Measurements from ENCODE around the gene IGSF21. TPM values are rescaled to one million over a fixed set of nuclear protein-coding genes. Genes with fewer than 3 reads are reported as not detected.

The IGSF21 gene
- total RNA-seq, 1 donor from 2014 or later, result 1.8 TPM

- DNase-seq, result no peak
- no peak for ATAC-seq
- intact Hi-C loops (cut with micrococcal nuclease), result no loop called here
Observed at GRCh38 chr1:18417316-18418269, 310.0 kb downstream of the IGSF21 start.

GRCh38 chr1:18419113-18419844 is 311.7 kb downstream of the IGSF21 start:
- ATAC-seq, result no peak
- DNase-seq, result no peak
- intact Hi-C loops (cut with micrococcal nuclease), result no loop called here

- intact Hi-C loops (cut with micrococcal nuclease), result no loop called here
- DNase-seq, result no peak
- no peak for ATAC-seq
Observed at GRCh38 chr1:18419845-18420184, 312.2 kb downstream of the IGSF21 start.

GRCh38 chr1:18422076-18422777 is 314.6 kb downstream of the IGSF21 start:
- no peak for ATAC-seq
- intact Hi-C loops (cut with micrococcal nuclease), result no loop called here
- DNase-seq, result no peak

GRCh38 chr1:18422954-18423353 is 315.4 kb downstream of the IGSF21 start:
- ATAC-seq (no peak), DNase-seq (no peak)
- intact Hi-C loops (cut with micrococcal nuclease), result no loop called here

GRCh38 chr1:18426580-18426979 is 319.0 kb downstream of the IGSF21 start:
- no peak for ATAC-seq
- intact Hi-C loops (cut with micrococcal nuclease), result no loop called here
- DNase-seq, result no peak

Data from left ventricle myocardium superior (tissue), 1 donor.